Epithelial cell of proximal tubule (primary cell): ENCODE data around the gene WDR38. TPM values are rescaled to one million over a fixed set of nuclear protein-coding genes. Genes with fewer than 3 reads are reported as not detected.
"Not testable (repeated sequence)": the region's sequence is repeated elsewhere in the genome, so short reads cannot be mapped to it uniquely, and the experiment has no call there.

ENCODE experiments used
- DNase-seq: peaks from one replicate; pipeline ENCODE4 v3.0.0-alpha.2; 2011; ENCODE audit warnings: low read depth
- H3K4me3 ChIP-seq: 2 replicates; pipeline ENCODE4 v1.5.1; 2011; ENCODE audit warnings: low read depth, mild to moderate bottlenecking, low read length
- total RNA-seq: library from RNA; depleted of rRNA; stranded (reverse); fragments of >200 nt; gene quantifications from 2 replicates; pipeline ENCODE4 v1.2.3, GENCODE V29; 2015
- TF ChIP-seq, protein P1 (sequence below): conservative IDR thresholded peaks from 2 replicates; pipeline ENCODE4 v1.5.1; 2012; ENCODE audit warnings: low read depth, mild to moderate bottlenecking, low read length

WDR38 gene
- total RNA-seq, 1 donor from 2014 or later = not detected

DNA sequence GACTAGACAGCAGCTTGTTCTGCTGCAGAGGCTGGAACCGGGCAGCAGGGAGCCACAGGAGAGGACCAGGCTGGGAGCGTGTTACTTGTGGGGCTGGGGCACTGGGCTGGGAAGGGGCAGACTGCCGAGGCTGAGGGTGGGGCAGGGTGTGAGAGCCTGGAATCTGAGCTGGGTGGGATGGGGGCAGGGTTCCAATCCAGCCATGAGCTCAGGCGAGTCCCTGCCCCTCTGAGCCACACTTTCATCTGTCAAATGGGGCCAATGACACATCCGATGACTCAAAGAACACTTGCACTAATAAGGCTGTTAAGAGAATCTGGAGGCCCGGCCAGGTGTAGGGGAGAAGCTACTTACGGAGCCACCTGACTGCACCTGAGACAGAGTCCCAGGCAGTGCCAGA lies 18.7 kb upstream of the WDR38 start:
- no peak overlapping the region for H3K4me3 ChIP-seq
- TF ChIP-seq, protein P1, sequence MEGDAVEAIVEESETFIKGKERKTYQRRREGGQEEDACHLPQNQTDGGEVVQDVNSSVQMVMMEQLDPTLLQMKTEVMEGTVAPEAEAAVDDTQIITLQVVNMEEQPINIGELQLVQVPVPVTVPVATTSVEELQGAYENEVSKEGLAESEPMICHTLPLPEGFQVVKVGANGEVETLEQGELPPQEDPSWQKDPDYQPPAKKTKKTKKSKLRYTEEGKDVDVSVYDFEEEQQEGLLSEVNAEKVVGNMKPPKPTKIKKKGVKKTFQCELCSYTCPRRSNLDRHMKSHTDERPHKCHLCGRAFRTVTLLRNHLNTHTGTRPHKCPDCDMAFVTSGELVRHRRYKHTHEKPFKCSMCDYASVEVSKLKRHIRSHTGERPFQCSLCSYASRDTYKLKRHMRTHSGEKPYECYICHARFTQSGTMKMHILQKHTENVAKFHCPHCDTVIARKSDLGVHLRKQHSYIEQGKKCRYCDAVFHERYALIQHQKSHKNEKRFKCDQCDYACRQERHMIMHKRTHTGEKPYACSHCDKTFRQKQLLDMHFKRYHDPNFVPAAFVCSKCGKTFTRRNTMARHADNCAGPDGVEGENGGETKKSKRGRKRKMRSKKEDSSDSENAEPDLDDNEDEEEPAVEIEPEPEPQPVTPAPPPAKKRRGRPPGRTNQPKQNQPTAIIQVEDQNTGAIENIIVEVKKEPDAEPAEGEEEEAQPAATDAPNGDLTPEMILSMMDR = no peak
- DNase-seq = no peak

DNA sequence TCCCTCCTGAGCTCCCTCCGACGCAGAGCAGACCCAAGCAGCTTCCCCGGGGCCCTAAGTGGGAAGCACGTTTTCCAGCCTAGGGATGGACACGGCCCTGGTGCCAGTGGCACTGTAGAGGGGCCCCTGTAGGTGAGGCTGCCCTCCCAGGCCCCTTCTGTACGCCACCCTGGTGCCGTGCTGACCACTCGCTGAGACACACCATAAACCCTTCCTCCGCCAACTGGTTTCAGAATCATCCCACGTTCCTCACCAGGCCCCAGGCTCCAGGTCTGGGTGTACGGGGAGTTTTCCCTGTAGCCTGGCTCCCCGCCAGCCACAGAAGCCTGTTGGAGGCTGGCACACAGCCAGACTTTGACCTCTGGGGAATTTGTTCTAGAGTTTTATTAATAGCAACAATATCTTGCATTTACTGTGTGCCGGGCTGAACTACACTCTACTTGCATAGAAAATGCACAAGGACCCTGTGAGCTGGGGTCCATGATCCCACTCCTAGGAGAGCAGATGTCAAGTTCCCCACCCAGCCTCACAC lies 18.2 kb upstream of the WDR38 start:
- TF ChIP-seq, protein P1 = no peak
- DNase-seq = peak; percentile 37
- H3K4me3 ChIP-seq = peak overlapping the region; percentile 8

DNA sequence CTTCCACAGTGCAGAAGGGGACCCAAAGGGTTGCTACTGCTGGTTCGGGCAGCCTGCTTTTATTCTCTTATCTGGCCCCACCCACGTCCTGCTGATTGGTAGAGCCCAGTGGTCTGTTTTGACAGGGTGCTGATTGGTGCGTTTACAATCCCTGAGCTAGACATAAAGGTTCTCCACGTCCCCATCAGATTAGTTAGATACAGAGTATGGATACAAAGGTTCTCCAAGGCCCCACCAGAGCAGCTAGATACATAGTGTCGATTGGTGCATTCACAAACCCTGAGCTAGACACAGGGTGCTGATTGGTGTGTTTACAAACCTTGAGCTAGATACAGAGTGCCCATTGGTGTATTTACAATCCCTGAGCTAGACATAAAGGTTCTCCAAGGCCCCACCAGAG lies 15.1 kb upstream of the WDR38 start:
- H3K4me3 ChIP-seq, DNase-seq: not testable (repeated sequence)

DNA sequence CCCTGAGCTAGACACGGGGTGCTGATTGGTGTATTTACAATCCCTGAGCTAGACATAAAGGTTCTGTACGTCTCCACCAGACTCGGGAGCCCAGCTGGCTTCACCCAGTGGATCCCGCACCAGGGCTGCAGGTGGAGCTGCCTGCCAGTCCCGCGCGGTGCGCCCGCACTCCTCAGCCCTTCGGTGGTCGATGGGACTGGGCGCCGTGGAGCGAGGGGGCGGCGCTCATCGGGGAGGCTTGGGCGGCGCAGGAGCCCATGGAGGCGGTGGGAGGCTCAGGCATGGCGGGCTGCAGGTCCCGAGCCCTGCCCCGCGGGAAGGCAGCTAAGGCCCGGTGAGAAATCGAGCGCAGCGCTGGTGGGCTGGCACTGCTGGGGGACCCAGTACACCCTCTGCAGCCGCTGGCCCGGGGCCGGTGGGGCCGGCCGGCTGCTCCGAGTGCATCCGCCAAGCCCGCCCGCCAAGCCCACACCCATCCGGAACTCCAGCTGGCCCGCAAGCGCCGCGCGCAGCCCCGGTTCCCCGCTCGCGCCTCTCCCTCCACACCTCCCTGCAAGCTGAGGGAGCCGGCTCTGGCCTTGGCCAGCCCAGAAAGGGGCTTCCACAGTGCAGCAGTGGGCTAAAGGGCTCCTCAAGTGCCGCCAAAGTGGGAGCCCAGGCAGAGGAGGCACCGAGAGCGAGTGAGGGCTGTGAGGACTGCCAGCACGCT lies 14.5 kb upstream of the WDR38 start:
- H3K4me3 ChIP-seq, DNase-seq: not testable (repeated sequence)

DNA sequence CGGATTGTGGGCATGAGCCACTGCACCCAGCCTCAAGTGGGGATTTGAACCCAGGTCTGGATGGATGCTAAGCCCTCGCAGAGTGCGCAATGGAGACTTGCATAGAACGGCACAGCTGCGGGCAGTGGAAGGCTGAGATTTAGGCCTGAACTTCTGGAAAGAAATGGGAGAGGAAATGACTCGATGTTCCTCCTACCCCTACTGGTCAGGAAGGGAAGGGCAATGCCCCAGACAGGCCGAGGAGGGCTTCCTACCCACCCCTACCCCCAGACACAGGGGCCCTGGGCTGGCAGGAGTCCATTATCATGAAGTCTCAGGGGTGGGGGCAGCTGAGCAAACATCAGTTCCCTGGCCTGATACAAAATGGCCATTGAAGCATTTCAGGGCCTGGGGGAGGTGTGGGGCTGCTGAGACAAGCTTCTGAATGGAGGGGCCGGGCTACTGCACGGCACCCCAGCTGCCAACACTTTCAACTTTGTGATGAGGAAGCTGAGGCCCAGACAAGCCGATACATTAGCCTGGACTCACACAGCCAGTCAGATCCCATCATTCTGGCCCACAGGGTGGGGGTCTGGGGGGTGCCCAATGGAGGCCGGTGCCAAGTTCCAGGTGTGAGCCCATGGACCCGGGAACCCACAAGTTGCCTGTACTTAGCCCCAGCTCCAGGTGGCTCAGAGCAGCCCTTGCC lies 13.5 kb upstream of the WDR38 start:
- no peak for DNase-seq
- no peak overlapping the region for H3K4me3 ChIP-seq
- TF ChIP-seq, protein P1 = peak; percentile 50

DNA sequence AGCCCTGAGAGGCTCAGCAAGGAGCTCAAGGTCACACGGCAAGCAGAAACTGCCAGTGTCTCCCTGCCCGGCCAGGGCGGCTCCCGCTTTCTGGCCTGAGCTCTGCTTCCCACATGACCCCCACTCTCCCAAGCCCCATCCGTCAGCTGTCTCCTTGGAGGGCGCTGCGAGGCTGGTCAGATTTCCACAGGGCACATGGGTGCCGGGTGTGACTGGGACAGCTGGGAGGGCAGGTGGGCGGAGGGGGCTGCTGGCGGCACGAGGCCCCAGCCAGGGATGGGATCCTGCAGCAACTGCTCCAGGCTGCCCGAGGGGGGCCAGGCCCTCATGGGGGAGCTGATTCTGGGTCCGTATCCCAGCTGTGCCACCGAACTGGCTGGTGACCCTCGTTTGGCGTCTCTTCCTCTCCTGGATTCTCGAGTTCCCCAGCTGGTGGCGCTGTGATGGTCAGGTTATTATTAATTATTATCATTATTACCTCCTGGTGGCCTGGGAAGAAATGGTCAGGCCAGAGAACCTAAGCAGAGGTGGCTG lies 12.9 kb upstream of the WDR38 start:
- no peak for DNase-seq
- TF ChIP-seq, protein P1 = peak; percentile 39

DNA sequence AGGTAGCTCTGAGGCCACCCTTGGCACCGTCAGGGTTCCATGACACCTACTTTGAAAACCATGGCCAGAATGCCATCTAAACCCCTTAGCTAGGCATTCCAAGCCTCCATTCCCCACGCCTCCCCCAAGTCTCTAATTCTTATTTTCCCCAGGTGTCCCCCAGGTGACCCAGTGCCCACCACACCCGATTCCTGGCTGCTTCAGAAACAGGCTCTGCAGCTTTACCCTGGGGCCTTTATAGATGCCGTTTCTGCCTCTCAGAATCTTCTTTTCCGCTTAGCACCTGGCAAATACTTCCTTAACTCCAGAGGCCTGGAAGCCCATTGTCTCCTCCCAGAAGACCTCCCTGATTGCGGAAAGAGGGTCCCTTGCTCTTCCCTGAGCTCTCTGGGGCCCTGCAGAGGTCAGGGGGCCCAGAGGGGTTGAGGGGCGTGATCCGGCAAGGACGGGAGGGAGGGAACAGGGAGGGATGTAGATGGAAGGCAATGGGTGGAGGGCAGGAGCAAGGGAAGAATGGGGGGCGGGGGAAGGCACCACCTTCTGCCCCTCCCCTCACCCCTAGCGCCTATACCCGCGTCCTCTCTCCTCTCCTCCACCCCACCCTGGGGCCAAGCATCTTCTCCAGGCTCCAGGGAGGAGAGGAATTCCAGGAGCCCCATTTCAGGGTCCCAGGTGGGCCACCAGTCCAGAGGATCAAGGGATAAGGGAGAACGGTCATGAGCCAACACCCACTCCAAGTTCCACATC lies 12.0 kb upstream of the WDR38 start:
- TF ChIP-seq, protein P1 = no peak
- H3K4me3 ChIP-seq = no peak overlapping the region
- no peak for DNase-seq

More for the DNA sequence above, 12.9 kb upstream of the WDR38 start:
- no peak overlapping the region for H3K4me3 ChIP-seq
